DND-41 (cell line): ENCODE results near the gene SMARCC2.

Source experiments
- ATAC-seq: fragments of 200-7000 bp; cut with Tn5 transposase; 3 replicates; pipeline ENCODE4 v1.9.1; 2021; ENCODE audit warnings: low read depth; ENCODE audit not compliant: insufficient read depth
- DNase-seq: peaks from one replicate; pipeline ENCODE4 v3.0.0-alpha.2; 2020
- H2AFZ ChIP-seq: 2 replicates; pipeline ENCODE4 v1.6.0; 2012; ENCODE audit warnings: low read depth, low read length
- H3K27ac ChIP-seq: 2 replicates; pipeline ENCODE4 v1.5.1; 2012; ENCODE audit warnings: low read length, inconsistent platforms
- H3K27me3 ChIP-seq: fragments of 200-600 bp; sonication (generic); 2 replicates; pipeline ENCODE4 v1.6.0; 2012; ENCODE audit warnings: low read length, mild to moderate bottlenecking, inconsistent platforms; ENCODE audit not compliant: insufficient read depth, poor library complexity
- H3K36me3 ChIP-seq: 2 replicates; pipeline ENCODE4 v1.5.1; 2012; ENCODE audit warnings: low read length, inconsistent platforms; ENCODE audit not compliant: insufficient read depth
- H3K4me1 ChIP-seq: 2 replicates; pipeline ENCODE4 v1.5.1; 2012; ENCODE audit warnings: mild to moderate bottlenecking, low read length; ENCODE audit not compliant: insufficient read depth
- H3K4me2 ChIP-seq: 2 replicates; pipeline ENCODE4 v1.6.0; 2012; ENCODE audit warnings: mild to moderate bottlenecking, moderate library complexity, low read length, inconsistent platforms; ENCODE audit not compliant: insufficient read depth
- H3K4me3 ChIP-seq, 2 experiments: fragments of 200-600 bp in 1 of 2; shearing (Covaris generic) in 1 of 2; 2 replicates each; pipeline ENCODE4 v1.5.1; 2012 to 2016; ENCODE audit warnings: inconsistent platforms in 2 of 2, low read length in 2 of 2, mild to moderate bottlenecking in 2 of 2, low read depth in 1 of 2, moderate library complexity in 1 of 2
- H3K79me2 ChIP-seq: 2 replicates; pipeline ENCODE4 v1.6.0; 2012; ENCODE audit warnings: low read length, inconsistent platforms; ENCODE audit not compliant: insufficient read depth
- H3K9ac ChIP-seq: 2 replicates; pipeline ENCODE4 v1.6.0; 2012; ENCODE audit warnings: low read depth, mild to moderate bottlenecking, inconsistent platforms, low read length, moderate library complexity
- H3K9me3 ChIP-seq: 2 replicates; pipeline ENCODE4 v1.5.1; 2012; ENCODE audit warnings: low read length, moderate library complexity, mild to moderate bottlenecking, inconsistent platforms; ENCODE audit not compliant: insufficient read depth, severe bottlenecking
- H4K20me1 ChIP-seq: 2 replicates; pipeline ENCODE4 v1.6.0; 2012; ENCODE audit warnings: low read length; ENCODE audit not compliant: insufficient read depth
- CTCF ChIP-seq: IDR thresholded peaks from 2 replicates; pipeline ENCODE4 v1.5.1; 2012; ENCODE audit warnings: borderline replicate concordance, low read length, moderate library complexity, mild to moderate bottlenecking; ENCODE audit not compliant: poor library complexity, severe bottlenecking; ENCODE audit errors: extremely low read depth
- EZH2 ChIP-seq: IDR thresholded peaks from 3 replicates; pipeline ENCODE4 v1.6.1; 2012; ENCODE audit warnings: borderline replicate concordance, low read depth, mild to moderate bottlenecking, moderate library complexity, low read length, inconsistent platforms; ENCODE audit not compliant: severe bottlenecking

Gene SMARCC2

DNA sequence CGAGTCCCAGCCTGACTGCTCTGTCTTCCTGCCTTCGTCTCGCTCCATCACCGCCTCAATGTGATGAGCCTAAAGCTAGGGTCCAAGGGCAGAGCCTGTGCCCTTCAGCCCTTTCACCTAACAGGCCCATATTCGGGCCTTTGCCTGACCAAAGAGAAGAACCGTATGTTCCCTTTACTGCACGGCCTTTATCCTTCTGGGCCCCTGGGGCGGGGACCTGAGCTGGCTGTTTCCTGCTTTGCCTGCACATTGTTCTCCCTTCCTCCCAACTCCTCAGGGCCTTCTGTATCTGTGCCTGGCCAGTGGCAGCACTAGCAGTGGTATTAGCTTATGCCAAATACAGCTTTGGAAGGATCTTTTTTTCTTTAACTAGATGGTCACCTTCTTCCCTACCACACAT lies 45.4 kb downstream of the SMARCC2 start:
- TF ChIP-seq EZH2 (no peak), CTCF (no peak)
- Histone ChIP-seq H3K36me3 (peaks cover 55% of the 10 kb centered on the region), H4K20me1 (no peaks in the 10 kb centered on the region), H3K4me2 (no peak overlapping the region), H3K9me3 (no peaks in the 10 kb centered on the region), H3K4me1 (no peaks in the 10 kb centered on the region), H3K27ac (no peak overlapping the region), H3K27me3 (no peaks in the 10 kb centered on the region), H3K9ac (no peak overlapping the region), H3K79me2 (no peaks in the 10 kb centered on the region), H3K4me3 (no peak overlapping the region), H2AFZ (no peak overlapping the region)
- ATAC-seq (no peak), DNase-seq (no peak)

- Histone ChIP-seq H2AFZ (no peak overlapping the region), H3K27ac (no peak overlapping the region), H3K27me3 (no peaks in the 10 kb centered on the region), H3K36me3 (peaks cover 62% of the 10 kb centered on the region), H3K9ac (no peak overlapping the region), H3K79me2 (no peaks in the 10 kb centered on the region), H4K20me1 (no peaks in the 10 kb centered on the region), H3K4me2 (no peak overlapping the region), H3K4me3 (no peak overlapping the region), H3K9me3 (no peaks in the 10 kb centered on the region), H3K4me1 (no peaks in the 10 kb centered on the region; the same call in 1 of the 2 replicates)
- DNase-seq (no peak), ATAC-seq (no peak)
- TF ChIP-seq CTCF: no peak
- no peak for TF ChIP-seq EZH2
Measured at GRCh38 chr12:56143217-56143616, 46.1 kb downstream of the SMARCC2 start.

- H3K9ac ChIP-seq: no peak overlapping the region
- H3K36me3 ChIP-seq: peaks cover 72% of the 10 kb centered on the region
- H4K20me1 ChIP-seq: no peaks in the 10 kb centered on the region
Measured at GRCh38 chr12:56141946-56142784, 47.1 kb downstream of the SMARCC2 start.

More at GRCh38 chr12:56141946-56142784, 47.1 kb downstream of the SMARCC2 start:
- Histone ChIP-seq H3K4me3 (no peak overlapping the region), H3K27me3 (no peaks in the 10 kb centered on the region), H3K9me3 (no peaks in the 10 kb centered on the region), H2AFZ (no peak overlapping the region), H3K27ac (no peak overlapping the region), H3K79me2 (no peaks in the 10 kb centered on the region), H3K4me2 (no peak overlapping the region), H3K4me1 (no peaks in the 10 kb centered on the region; the same call in 1 of the 2 replicates)
- DNase-seq: no peak
- TF ChIP-seq CTCF (no peak), EZH2 (no peak)
- ATAC-seq: no peak; the same call in 2 of the 3 replicates
